C4-2B (cell line): ENCODE results near the gene TADA2A.
"Not testable (repeated sequence)": the region's sequence is repeated elsewhere in the genome, so short reads cannot be mapped to it uniquely, and the experiment has no call there.

ENCODE experiments used
- ZFX ChIP-seq: fragments of 450-650 bp; IDR thresholded peaks from 2 replicates; pipeline ENCODE4 v1.6.1; 2017
- TF ChIP-seq, protein P1 (sequence below): fragments of 450-650 bp; conservative IDR thresholded peaks from 2 replicates; pipeline ENCODE4 v1.5.1; 2017; ENCODE audit warnings: mild to moderate bottlenecking

DNA sequence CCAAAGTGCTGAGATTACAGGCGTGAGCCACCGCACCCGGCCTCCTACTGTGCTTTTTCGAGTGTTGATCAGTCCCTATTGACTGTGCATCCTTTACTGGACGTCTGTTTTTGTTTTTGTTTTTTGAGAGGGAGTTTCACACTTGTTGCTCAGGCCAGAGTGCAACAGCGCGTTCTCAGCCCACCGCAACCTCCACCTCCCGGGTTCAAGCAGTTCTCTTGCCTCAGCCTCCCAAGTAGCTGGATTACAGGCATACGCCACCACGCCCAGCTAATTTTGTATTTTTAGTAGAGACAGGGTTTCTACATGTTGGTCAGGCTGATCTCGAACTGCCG, 1.4 kb downstream of the TADA2A start:
- TF ChIP-seq, protein P1, sequence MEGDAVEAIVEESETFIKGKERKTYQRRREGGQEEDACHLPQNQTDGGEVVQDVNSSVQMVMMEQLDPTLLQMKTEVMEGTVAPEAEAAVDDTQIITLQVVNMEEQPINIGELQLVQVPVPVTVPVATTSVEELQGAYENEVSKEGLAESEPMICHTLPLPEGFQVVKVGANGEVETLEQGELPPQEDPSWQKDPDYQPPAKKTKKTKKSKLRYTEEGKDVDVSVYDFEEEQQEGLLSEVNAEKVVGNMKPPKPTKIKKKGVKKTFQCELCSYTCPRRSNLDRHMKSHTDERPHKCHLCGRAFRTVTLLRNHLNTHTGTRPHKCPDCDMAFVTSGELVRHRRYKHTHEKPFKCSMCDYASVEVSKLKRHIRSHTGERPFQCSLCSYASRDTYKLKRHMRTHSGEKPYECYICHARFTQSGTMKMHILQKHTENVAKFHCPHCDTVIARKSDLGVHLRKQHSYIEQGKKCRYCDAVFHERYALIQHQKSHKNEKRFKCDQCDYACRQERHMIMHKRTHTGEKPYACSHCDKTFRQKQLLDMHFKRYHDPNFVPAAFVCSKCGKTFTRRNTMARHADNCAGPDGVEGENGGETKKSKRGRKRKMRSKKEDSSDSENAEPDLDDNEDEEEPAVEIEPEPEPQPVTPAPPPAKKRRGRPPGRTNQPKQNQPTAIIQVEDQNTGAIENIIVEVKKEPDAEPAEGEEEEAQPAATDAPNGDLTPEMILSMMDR = not testable (repeated sequence)
- not testable (repeated sequence) for TF ChIP-seq ZFX
